Panc1 (cell line): ENCODE measurements around the gene SCAMP3. TPM values are rescaled to one million over a fixed set of nuclear protein-coding genes. Genes with fewer than 3 reads are reported as not detected.

Experiments used
- ATAC-seq: fragments of 200-7000 bp; cut with Tn5 transposase; 2 replicates; pipeline ENCODE4 v1.9.1; 2020; ENCODE audit warnings: mild to moderate bottlenecking, moderate library complexity
- BruUV-seq: library from RNA; stranded (reverse); fragments of 400-500 nt; replicated peaks from 2 replicates; lab custom pipeline; 2021; lab: Mats Ljungman, UMichigan
- CTCF ChIA-PET: fragments of 300-600 bp; sonication (Branson Sonifier 250); formaldehyde crosslinking; loops from one replicate; lab custom pipeline; 2022; ENCODE audit warnings: antibody characterized with exemption; lab: Charles Lee
- POLR2A ChIA-PET: fragments of 300-600 bp; sonication (Branson Sonifier 250); formaldehyde crosslinking; loops from one replicate; lab custom pipeline; 2022; ENCODE audit warnings: antibody characterized with exemption; lab: Charles Lee
- DNase-seq: peaks from one replicate; pipeline ENCODE4 v3.0.0-alpha.2; 2010; ENCODE audit warnings: low read depth, low spot score
- H3K27ac ChIP-seq: 2 replicates; pipeline ENCODE4 v1.5.1; 2011; ENCODE audit warnings: mild to moderate bottlenecking, low read length, inconsistent platforms
- H3K27me3 ChIP-seq: fragments of 200-500 bp; sonication (Bioruptor generic); 2 replicates; pipeline ENCODE4 v1.6.0; 2014; ENCODE audit warnings: low read length, inconsistent platforms; ENCODE audit not compliant: control insufficient read depth, insufficient read depth
- H3K36me3 ChIP-seq: fragments of 200-500 bp; sonication (Bioruptor generic); 2 replicates; pipeline ENCODE4 v1.5.1; 2014; ENCODE audit warnings: inconsistent platforms, mild to moderate bottlenecking, low read length, moderate library complexity; ENCODE audit not compliant: control insufficient read depth, insufficient read depth
- H3K4me1 ChIP-seq: 2 replicates; pipeline ENCODE4 v1.5.1; 2011; ENCODE audit warnings: inconsistent platforms, mild to moderate bottlenecking, low read length, moderate library complexity; ENCODE audit not compliant: control insufficient read depth, insufficient read depth
- H3K4me3 ChIP-seq, 2 experiments: 2 replicates each; pipeline ENCODE4 v1.5.1; 2011 to 2012; ENCODE audit warnings: low read depth in 2 of 2, low read length in 2 of 2, mild to moderate bottlenecking in 2 of 2, inconsistent platforms in 1 of 2, moderate library complexity in 1 of 2
- H3K9me3 ChIP-seq: fragments of 200-500 bp; sonication (Bioruptor generic); 2 replicates; pipeline ENCODE4 v1.5.1; 2014; ENCODE audit warnings: low read depth, mild to moderate bottlenecking, inconsistent platforms, low read length, moderate library complexity; ENCODE audit not compliant: control insufficient read depth, insufficient read depth
- CTCF ChIP-seq: fragments of 450-650 bp; IDR thresholded peaks from 2 replicates; pipeline ENCODE4 v1.5.1; 2017; ENCODE audit warnings: mild to moderate bottlenecking
- POLR2AphosphoS5 ChIP-seq: IDR thresholded peaks from 2 replicates; pipeline ENCODE4 v1.6.1; 2012; ENCODE audit warnings: mild to moderate bottlenecking, low read depth, low read length, moderate library complexity
- SIN3A ChIP-seq: IDR thresholded peaks from 2 replicates; pipeline ENCODE4 v1.6.1; 2012; ENCODE audit warnings: low read depth, mild to moderate bottlenecking, low read length, moderate library complexity, borderline replicate concordance; ENCODE audit not compliant: insufficient read depth
- TCF7L2 ChIP-seq: IDR thresholded peaks from 2 replicates; pipeline ENCODE4 v1.6.1; 2011; ENCODE audit warnings: mild to moderate bottlenecking, low read depth, low read length, inconsistent platforms
- in situ Hi-C: cut with HindIII; loops from 2 replicates; pipeline ENCODE4 v1.10.0; 2016; ENCODE audit warnings: low sequenced_read_pairs, low pct_unique_long_range_greater_than_20kb
- intact Hi-C: fragments of 100-400 bp; cut with micrococcal nuclease; formaldehyde crosslinking; loops from one replicate; pipeline ENCODE4 v1.10.0; 2022; ENCODE audit not compliant: unreplicated experiment
- total RNA-seq: library from RNA; stranded (reverse); gene quantifications from one replicate; pipeline ENCODE4 v1.2.1, GENCODE V29; 2021; ENCODE audit not compliant: unreplicated experiment
- TF ChIP-seq, protein P1 (sequence below), 2 experiments: IDR thresholded peaks; 2 replicates each; pipeline ENCODE4 v1.6.1; 2011 to 2012; ENCODE audit warnings: low read depth in 2 of 2, control low read depth in 1 of 2, low read length in 1 of 2, mild to moderate bottlenecking in 1 of 2, moderate library complexity in 1 of 2; ENCODE audit not compliant: insufficient read depth in 1 of 2

The SCAMP3 gene
- total RNA-seq, 1 experiment from 2014 or later, result 200 TPM

DNA sequence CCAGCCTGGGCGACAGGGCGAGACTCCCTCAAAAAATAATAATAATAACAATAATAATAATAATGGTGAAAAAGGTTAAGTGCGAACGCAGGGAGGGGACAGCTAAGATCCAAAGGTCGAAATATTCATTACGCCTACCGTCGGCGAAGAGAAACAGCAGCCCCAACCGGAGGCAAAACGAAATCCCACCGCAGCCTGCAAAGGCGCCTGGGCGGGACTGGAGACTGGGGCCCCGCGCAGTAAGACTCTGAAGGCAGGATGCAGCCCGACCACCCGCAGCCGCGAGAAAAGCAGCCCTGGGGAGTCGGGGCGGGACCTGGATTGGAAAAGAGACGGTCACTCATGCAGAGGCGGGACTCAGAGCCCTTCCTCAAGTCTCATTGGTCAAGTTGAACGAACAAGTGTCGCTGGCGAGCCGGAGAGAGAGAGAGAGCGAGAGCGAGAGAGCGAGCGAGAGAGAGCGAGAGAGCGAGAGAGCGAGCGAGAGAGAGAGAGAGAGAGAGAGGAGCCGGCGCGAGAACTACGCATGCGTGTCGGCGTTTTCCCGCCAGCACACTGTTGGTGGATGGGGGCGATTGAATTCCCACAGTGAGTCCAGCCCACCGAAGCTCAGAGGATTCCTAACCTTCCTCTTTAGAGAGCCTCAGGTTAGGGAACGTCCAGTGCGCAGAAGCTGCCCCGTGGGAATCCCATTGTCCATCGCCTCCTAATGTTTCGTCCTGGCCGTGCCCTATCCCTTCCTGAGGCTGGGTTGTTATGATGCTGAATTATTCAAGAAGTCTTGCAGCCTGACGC lies 17.6 kb downstream of the SCAMP3 start:
- no peaks in the 10 kb centered on the region for H3K9me3 ChIP-seq
- intact Hi-C loops, result no loop called here
- H3K4me3 ChIP-seq, result peak overlapping the region; percentile 60 to 85
- ChIA-PET POLR2A (interaction anchor here (0.7 kb wide), 1 partner anchor 35 kb away, joined by 6 read pairs; no protein-coding TSS in a partner anchor), CTCF (interaction anchor here (1.2 kb wide), 1 partner anchor 9 kb away, joined by 3 read pairs; no protein-coding TSS in a partner anchor)
- peak overlapping the region; percentile 95 for H3K27ac ChIP-seq
- no TSS peak for BruUV-seq
- DNase-seq (peak; percentile 95), ATAC-seq (peak; percentile 95)
- H3K4me1 ChIP-seq, result peaks cover 24% of the 10 kb centered on the region
- peak; percentile 65; the same call in 1 of the 2 replicates for TF ChIP-seq SIN3A
- TF ChIP-seq TCF7L2, result peak; percentile 81
- TF ChIP-seq, protein P1, sequence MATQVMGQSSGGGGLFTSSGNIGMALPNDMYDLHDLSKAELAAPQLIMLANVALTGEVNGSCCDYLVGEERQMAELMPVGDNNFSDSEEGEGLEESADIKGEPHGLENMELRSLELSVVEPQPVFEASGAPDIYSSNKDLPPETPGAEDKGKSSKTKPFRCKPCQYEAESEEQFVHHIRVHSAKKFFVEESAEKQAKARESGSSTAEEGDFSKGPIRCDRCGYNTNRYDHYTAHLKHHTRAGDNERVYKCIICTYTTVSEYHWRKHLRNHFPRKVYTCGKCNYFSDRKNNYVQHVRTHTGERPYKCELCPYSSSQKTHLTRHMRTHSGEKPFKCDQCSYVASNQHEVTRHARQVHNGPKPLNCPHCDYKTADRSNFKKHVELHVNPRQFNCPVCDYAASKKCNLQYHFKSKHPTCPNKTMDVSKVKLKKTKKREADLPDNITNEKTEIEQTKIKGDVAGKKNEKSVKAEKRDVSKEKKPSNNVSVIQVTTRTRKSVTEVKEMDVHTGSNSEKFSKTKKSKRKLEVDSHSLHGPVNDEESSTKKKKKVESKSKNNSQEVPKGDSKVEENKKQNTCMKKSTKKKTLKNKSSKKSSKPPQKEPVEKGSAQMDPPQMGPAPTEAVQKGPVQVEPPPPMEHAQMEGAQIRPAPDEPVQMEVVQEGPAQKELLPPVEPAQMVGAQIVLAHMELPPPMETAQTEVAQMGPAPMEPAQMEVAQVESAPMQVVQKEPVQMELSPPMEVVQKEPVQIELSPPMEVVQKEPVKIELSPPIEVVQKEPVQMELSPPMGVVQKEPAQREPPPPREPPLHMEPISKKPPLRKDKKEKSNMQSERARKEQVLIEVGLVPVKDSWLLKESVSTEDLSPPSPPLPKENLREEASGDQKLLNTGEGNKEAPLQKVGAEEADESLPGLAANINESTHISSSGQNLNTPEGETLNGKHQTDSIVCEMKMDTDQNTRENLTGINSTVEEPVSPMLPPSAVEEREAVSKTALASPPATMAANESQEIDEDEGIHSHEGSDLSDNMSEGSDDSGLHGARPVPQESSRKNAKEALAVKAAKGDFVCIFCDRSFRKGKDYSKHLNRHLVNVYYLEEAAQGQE (IDR thresholded peaks at IDR 0.05; ENCODE audit: insufficient read depth in 1 of 2, low read depth in 2 of 2, low read length in 1 of 2), result peak in 1 of 2 experiments; percentile 22; a peak in 1 of 4 replicates
- peak; percentile 97 for TF ChIP-seq POLR2AphosphoS5
- no peak for TF ChIP-seq CTCF
- H3K36me3 ChIP-seq, result no peaks in the 10 kb centered on the region
- no peaks in the 10 kb centered on the region for H3K27me3 ChIP-seq
- in situ Hi-C loops, result no loop called here

DNA sequence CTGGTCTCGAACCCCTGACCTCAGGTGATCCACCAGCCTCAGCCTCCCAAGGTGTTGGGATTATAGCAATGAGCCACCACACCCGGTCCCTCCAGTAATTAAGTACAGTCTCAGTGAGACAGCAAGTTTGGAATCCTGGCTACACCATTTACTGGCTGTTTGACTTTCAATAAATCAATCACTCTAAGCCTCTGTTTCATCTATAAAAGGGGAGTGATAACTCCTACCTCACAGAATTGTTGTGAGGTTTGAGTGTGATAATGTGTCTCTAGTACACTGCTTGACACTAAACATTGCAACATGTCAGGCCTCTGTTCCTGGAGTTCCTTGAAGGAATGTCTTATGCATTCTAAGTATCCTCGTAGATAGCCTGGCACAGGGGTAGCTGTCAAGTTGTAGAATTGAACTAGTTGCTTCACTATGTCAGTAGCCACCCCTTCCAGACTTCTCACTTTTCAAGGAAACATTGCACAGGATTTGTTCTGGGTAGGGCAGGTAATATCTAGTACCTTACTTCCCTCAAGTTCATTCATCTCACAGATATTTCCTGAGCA lies 19.3 kb downstream of the SCAMP3 start:
- TSS peak; percentile 70 for BruUV-seq
- Histone ChIP-seq H3K27ac (peak overlapping the region; percentile 95), H3K4me1 (peaks cover 24% of the 10 kb centered on the region), H3K4me3 (peak overlapping the region; percentile 60 to 85), H3K9me3 (no peaks in the 10 kb centered on the region), H3K27me3 (no peaks in the 10 kb centered on the region), H3K36me3 (no peaks in the 10 kb centered on the region)
- in situ Hi-C loops (no loop called here), intact Hi-C loops (no loop called here)
- ChIA-PET POLR2A (no interaction called here), CTCF (no interaction called here)
- DNase-seq (no peak), ATAC-seq (no peak)
- TF ChIP-seq, protein P1 (IDR thresholded peaks at IDR 0.05; ENCODE audit: insufficient read depth in 1 of 2, low read depth in 2 of 2, low read length in 1 of 2), result no peak
- TF ChIP-seq TCF7L2, result no peak
- TF ChIP-seq SIN3A, result no peak
- no peak for TF ChIP-seq CTCF
- no peak for TF ChIP-seq POLR2AphosphoS5
